Measurements from ENCODE around the gene RBP7. TPM values are rescaled to one million over a fixed set of nuclear protein-coding genes. Genes with fewer than 3 reads are reported as not detected.
A peak's percentile ranks its signal among the peaks of the same experiment; 100 is the strongest.

RBP7 gene
- total and polyA plus RNA-seq, 10 of the 15 experiments (the other 5 are each of a cell fraction or from before 2014, with no cell fraction given): 0.20 TPM; not detected in 9

Small RNA genes within 50 kb of the gene (microRNA-seq; reads per million reads assigned to microRNA genes)
- 6.2 reads per million, percentile 34 among the genes with 10 or more reads in this experiment for gene MIR5697

Small RNA genes within 50 kb of the gene (small RNA-seq; reads per million reads assigned to genes)
- 0.20 reads per million for gene MIR5697

Other genes with a start within 250 kb of the RBP7 start
- gene CLSTN1, start 173.3 kb upstream of the RBP7 start, total RNA-seq (2014; rRNA removed): 24.9 and 32.3 TPM in 2 replicates
- gene CLSTN1, start 173.3 kb upstream of the RBP7 start, total RNA-seq (2014; rRNA removed; fragmentation: Illumina TruSeq; extraction: Trizol): 18.4 and 21.5 TPM in 2 replicates
- 63.2 and 64.4 TPM in 2 replicates for gene CLSTN1, start 173.3 kb upstream of the RBP7 start, total RNA-seq (2021)
- 7.0 and 11.7 TPM in 2 replicates for gene CLSTN1, start 173.3 kb upstream of the RBP7 start, polyA plus RNA-seq (2011; rRNA removed)
- gene CLSTN1, start 173.3 kb upstream of the RBP7 start, polyA plus RNA-seq (2014; fragmentation: Illumina TruSeq; extraction: Trizol): 31.3 and 37.6 TPM in 2 replicates
- 1 to 10 TPM; 2.7 to 5.6 TPM for gene CLSTN1, start 173.3 kb upstream of the RBP7 start, polyA plus RNA-seq (2014; fragmentation: Nextera tagmentation; extraction: Ambion mirVana)
- gene CLSTN1, start 173.3 kb upstream of the RBP7 start, polyA plus RNA-seq (2014; rRNA removed): 29.5 and 32.0 TPM in 2 replicates
- gene CLSTN1, start 173.3 kb upstream of the RBP7 start, polyA plus RNA-seq (2016; fragmentation: Nextera tagmentation; extraction: Ambion mirVana): 10 to 100 TPM in 1 of 2 experiments, 1 to 10 TPM in 1; 6.5 to 24.9 TPM
- 18.9 and 27.8 TPM in 2 replicates for gene CTNNBIP1, start 87.0 kb upstream of the RBP7 start, total RNA-seq (2014; rRNA removed)
- 10.9 and 11.3 TPM in 2 replicates for gene CTNNBIP1, start 87.0 kb upstream of the RBP7 start, total RNA-seq (2014; rRNA removed; fragmentation: Illumina TruSeq; extraction: Trizol)
- 24.8 and 26.0 TPM in 2 replicates for gene CTNNBIP1, start 87.0 kb upstream of the RBP7 start, total RNA-seq (2021)
- gene CTNNBIP1, start 87.0 kb upstream of the RBP7 start, polyA plus RNA-seq (2011; rRNA removed): 5.6 and 10.7 TPM in 2 replicates
- gene CTNNBIP1, start 87.0 kb upstream of the RBP7 start, polyA plus RNA-seq (2014; fragmentation: Illumina TruSeq; extraction: Trizol): 4.3 and 9.2 TPM in 2 replicates
- 1 to 10 TPM in 1 of 2 experiments, under 1 TPM in 1; 0.42 to 1.4 TPM for gene CTNNBIP1, start 87.0 kb upstream of the RBP7 start, polyA plus RNA-seq (2014; fragmentation: Nextera tagmentation; extraction: Ambion mirVana)
- gene CTNNBIP1, start 87.0 kb upstream of the RBP7 start, polyA plus RNA-seq (2014; rRNA removed): 25.8 and 26.4 TPM in 2 replicates
- 10 to 100 TPM in 1 of 2 experiments, 1 to 10 TPM in 1; 9.5 to 31.8 TPM for gene CTNNBIP1, start 87.0 kb upstream of the RBP7 start, polyA plus RNA-seq (2016; fragmentation: Nextera tagmentation; extraction: Ambion mirVana)
- gene LZIC, start 53.8 kb upstream of the RBP7 start, total RNA-seq (2014; rRNA removed): 7.3 and 11.0 TPM in 2 replicates
- 17.1 and 17.3 TPM in 2 replicates for gene LZIC, start 53.8 kb upstream of the RBP7 start, total RNA-seq (2014; rRNA removed; fragmentation: Illumina TruSeq; extraction: Trizol)
- gene LZIC, start 53.8 kb upstream of the RBP7 start, total RNA-seq (2021): 13.5 and 14.0 TPM in 2 replicates
- gene LZIC, start 53.8 kb upstream of the RBP7 start, polyA plus RNA-seq (2011; rRNA removed): 17.0 and 26.7 TPM in 2 replicates
- gene LZIC, start 53.8 kb upstream of the RBP7 start, polyA plus RNA-seq (2014; fragmentation: Illumina TruSeq; extraction: Trizol): 17.0 and 19.5 TPM in 2 replicates
- gene LZIC, start 53.8 kb upstream of the RBP7 start, polyA plus RNA-seq (2014; fragmentation: Nextera tagmentation; extraction: Ambion mirVana): 10 to 100 TPM; 21.8 to 24.9 TPM
- gene LZIC, start 53.8 kb upstream of the RBP7 start, polyA plus RNA-seq (2014; rRNA removed): 7.6 and 8.1 TPM in 2 replicates
- gene LZIC, start 53.8 kb upstream of the RBP7 start, polyA plus RNA-seq (2016; fragmentation: Nextera tagmentation; extraction: Ambion mirVana): 10 to 100 TPM; 23.9 to 30.3 TPM
- 7.7 TPM in 2 replicates for gene NMNAT1, start 53.8 kb upstream of the RBP7 start, total RNA-seq (2014; rRNA removed)
- gene NMNAT1, start 53.8 kb upstream of the RBP7 start, total RNA-seq (2014; rRNA removed; fragmentation: Illumina TruSeq; extraction: Trizol): 10.0 and 11.1 TPM in 2 replicates
- gene NMNAT1, start 53.8 kb upstream of the RBP7 start, total RNA-seq (2021): 6.1 and 7.2 TPM in 2 replicates
- gene NMNAT1, start 53.8 kb upstream of the RBP7 start, polyA plus RNA-seq (2011; rRNA removed): 12.2 and 15.4 TPM in 2 replicates
- 8.0 and 9.1 TPM in 2 replicates for gene NMNAT1, start 53.8 kb upstream of the RBP7 start, polyA plus RNA-seq (2014; fragmentation: Illumina TruSeq; extraction: Trizol)
- 10 to 100 TPM; 12.7 to 13.0 TPM for gene NMNAT1, start 53.8 kb upstream of the RBP7 start, polyA plus RNA-seq (2014; fragmentation: Nextera tagmentation; extraction: Ambion mirVana)
- gene NMNAT1, start 53.8 kb upstream of the RBP7 start, polyA plus RNA-seq (2014; rRNA removed): 6.2 and 8.1 TPM in 2 replicates
- gene NMNAT1, start 53.8 kb upstream of the RBP7 start, polyA plus RNA-seq (2016; fragmentation: Nextera tagmentation; extraction: Ambion mirVana): 10 to 100 TPM; 15.9 to 16.7 TPM
- gene UBE4B, start 35.7 kb downstream of the RBP7 start, total RNA-seq (2014; rRNA removed): 21.3 and 21.7 TPM in 2 replicates
- 19.5 and 20.3 TPM in 2 replicates for gene UBE4B, start 35.7 kb downstream of the RBP7 start, total RNA-seq (2014; rRNA removed; fragmentation: Illumina TruSeq; extraction: Trizol)
- gene UBE4B, start 35.7 kb downstream of the RBP7 start, total RNA-seq (2021): 29.7 and 32.6 TPM in 2 replicates
- gene UBE4B, start 35.7 kb downstream of the RBP7 start, polyA plus RNA-seq (2011; rRNA removed): 10.4 and 12.6 TPM in 2 replicates
- 22.3 and 29.1 TPM in 2 replicates for gene UBE4B, start 35.7 kb downstream of the RBP7 start, polyA plus RNA-seq (2014; fragmentation: Illumina TruSeq; extraction: Trizol)
- 1 to 10 TPM; 2.9 to 7.4 TPM for gene UBE4B, start 35.7 kb downstream of the RBP7 start, polyA plus RNA-seq (2014; fragmentation: Nextera tagmentation; extraction: Ambion mirVana)
- 19.7 and 20.1 TPM in 2 replicates for gene UBE4B, start 35.7 kb downstream of the RBP7 start, polyA plus RNA-seq (2014; rRNA removed)
- gene UBE4B, start 35.7 kb downstream of the RBP7 start, polyA plus RNA-seq (2016; fragmentation: Nextera tagmentation; extraction: Ambion mirVana): 10 to 100 TPM; 22.2 to 23.3 TPM
- gene KIF1B, start 213.3 kb downstream of the RBP7 start, total RNA-seq (2014; rRNA removed): 10.5 and 10.6 TPM in 2 replicates
- gene KIF1B, start 213.3 kb downstream of the RBP7 start, total RNA-seq (2014; rRNA removed; fragmentation: Illumina TruSeq; extraction: Trizol): 10.6 and 12.3 TPM in 2 replicates
- gene KIF1B, start 213.3 kb downstream of the RBP7 start, total RNA-seq (2021): 13.3 and 16.5 TPM in 2 replicates
- 7.5 and 9.0 TPM in 2 replicates for gene KIF1B, start 213.3 kb downstream of the RBP7 start, polyA plus RNA-seq (2011; rRNA removed)
- 14.0 and 17.8 TPM in 2 replicates for gene KIF1B, start 213.3 kb downstream of the RBP7 start, polyA plus RNA-seq (2014; fragmentation: Illumina TruSeq; extraction: Trizol)
- 1 to 10 TPM; 2.1 to 2.2 TPM for gene KIF1B, start 213.3 kb downstream of the RBP7 start, polyA plus RNA-seq (2014; fragmentation: Nextera tagmentation; extraction: Ambion mirVana)
- gene KIF1B, start 213.3 kb downstream of the RBP7 start, polyA plus RNA-seq (2014; rRNA removed): 7.9 and 8.5 TPM in 2 replicates
- gene KIF1B, start 213.3 kb downstream of the RBP7 start, polyA plus RNA-seq (2016; fragmentation: Nextera tagmentation; extraction: Ambion mirVana): 1 to 10 TPM; 2.6 to 7.4 TPM